Eye (tissue), 1 donor: ENCODE data around the gene CCDC71.

Experiments used
- DNase-seq: peaks from one replicate; pipeline ENCODE4 v3.0.0-alpha.2; 2015

The CCDC71 gene

DNA sequence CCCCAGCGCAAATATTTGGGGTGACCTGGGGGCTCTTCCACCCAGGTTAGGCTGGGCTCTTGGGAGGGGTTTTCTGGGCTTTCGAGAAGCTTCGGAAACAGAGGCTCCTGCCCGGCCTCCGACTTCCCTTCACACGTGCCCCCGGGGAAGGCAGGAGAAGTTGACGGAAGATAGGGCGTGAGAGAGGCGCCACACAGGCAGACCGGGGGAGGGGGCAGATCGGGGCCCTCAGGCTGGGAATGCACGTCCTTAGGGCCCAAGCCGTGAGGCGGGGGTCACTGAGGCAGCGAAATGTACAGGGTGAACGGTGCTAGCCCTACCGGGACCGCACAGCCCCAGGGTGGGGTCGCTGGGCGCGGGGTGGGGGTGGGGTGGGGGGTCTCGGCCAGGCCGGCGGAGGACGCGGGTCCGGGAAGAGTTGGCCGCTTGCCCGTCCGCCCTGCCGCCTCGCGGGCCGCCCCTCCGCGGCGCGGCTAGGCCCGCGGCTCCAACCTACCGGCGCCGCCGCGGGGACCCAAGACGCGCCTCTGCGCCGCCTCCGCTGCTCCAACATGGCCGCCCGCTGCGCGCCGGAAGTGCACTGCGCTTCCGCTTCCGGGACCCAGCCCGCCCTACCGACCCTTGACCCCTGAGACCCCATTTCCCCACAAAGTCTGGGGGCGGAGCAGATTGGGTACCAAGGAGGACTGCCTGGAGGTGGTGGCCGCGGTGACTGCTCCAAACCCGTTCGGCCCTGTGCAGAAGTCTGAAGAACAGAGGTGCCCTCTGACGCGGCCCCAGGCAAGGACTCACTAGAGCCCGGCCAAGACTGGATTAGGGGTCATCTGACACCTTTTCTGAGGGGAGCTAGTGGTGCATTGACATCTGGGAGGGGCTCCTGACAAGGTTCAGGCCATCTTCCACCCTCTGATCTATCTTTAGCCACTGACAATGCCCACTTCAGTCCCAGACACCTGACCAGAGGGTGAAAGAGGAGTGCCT lies at the start of gene CCDC71:
CCDC71 (minus strand) TSS at position 561 of the 981 bp plus-strand sequence. CDS start 2,123 bp downstream, outside the sequence.
- DNase-seq: peak; percentile 89

DNA sequence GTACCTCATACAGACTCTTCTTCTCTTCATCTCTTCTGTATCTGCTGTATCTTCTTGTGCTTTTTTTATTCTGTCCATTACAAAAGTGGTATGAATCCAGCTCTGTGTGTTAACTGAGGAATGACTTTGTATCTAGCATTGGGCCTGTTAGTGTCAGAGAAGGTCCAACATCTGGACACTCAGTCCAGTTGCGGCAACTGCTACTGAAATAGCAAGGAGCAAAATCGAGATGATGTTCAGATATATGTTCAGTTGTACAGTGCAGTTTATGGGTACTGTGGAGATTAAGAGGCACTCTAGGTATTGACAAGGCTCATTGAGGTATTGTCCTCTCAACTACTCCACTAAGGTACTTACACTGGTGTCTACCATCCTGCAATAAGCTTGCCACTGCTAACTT lies 47.9 kb upstream of the CCDC71 start:
- DNase-seq: no peak

DNA sequence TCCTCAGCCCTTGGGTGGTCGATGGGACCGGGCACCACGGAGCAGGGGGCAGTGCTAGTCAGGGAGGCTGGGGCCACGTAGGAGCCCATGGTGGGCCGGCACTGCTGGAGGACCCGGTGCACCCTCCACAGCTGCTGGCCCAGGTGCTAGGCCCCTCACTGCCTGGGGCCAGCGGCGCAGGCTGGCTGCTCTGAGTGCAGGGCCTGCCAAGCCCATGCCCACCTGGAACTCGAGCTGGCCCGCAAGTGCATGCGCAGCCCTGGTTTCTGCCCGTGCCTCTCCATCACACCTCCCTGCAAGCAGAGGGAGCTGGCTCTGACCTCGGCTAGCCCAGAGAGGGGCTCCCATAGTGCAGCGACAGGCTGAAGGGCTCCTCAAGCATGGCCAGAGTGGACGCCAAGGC lies 47.4 kb upstream of the CCDC71 start:
- no peak for DNase-seq

DNA sequence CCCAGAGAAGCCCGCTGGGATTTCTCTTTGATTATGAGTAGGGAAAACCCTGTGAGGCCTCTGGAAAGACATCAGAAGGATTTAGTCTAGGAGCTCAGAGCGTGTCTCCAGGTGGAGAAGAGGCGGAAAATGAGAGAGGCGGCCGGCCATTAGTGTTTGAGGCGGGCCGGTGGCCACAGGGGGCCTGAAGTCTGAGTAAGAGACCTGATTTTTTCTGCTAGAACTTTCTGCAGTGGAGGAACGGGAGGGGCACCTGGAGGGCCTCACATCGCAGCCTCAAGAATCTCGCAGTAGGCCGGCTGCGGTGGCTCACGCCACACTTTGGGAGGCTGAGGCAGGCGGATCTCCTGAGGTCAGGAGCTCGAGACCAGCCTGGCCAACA lies 33.8 kb upstream of the CCDC71 start:
- DNase-seq: no peak

DNA sequence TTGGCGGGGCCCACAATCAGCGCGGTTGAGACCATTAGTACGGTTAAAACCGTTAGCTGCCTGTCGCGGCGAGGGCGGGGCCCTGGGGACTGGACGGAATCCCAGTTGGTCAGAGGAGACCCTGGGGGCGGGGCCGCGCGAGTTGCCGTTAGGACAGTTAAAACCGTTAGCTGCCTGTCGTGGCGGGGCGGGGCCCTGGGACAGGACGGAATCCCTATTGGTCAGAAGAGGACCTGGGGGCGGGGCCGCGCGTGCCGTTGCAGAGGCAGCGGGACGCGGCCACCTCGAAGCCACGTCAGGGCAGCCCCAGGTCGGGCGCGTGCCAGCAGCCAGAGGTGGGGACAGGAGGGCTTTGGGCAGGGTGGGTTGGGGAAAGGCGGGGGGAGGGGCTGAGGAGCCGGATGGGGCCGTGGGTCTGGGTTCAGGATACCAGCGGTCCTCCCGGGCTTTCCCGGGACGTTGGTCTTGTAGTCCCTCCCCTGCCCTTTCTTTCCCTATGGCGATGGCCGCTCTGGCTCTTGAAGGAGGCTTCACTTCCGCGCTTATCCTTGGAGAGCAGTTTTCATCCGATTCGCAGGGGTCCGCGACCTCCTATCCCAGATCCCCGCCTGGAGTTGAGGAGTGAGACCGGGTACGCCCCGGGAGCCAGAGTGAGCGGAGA lies 33.2 kb upstream of the CCDC71 start:
- peak; percentile 70 for DNase-seq

DNA sequence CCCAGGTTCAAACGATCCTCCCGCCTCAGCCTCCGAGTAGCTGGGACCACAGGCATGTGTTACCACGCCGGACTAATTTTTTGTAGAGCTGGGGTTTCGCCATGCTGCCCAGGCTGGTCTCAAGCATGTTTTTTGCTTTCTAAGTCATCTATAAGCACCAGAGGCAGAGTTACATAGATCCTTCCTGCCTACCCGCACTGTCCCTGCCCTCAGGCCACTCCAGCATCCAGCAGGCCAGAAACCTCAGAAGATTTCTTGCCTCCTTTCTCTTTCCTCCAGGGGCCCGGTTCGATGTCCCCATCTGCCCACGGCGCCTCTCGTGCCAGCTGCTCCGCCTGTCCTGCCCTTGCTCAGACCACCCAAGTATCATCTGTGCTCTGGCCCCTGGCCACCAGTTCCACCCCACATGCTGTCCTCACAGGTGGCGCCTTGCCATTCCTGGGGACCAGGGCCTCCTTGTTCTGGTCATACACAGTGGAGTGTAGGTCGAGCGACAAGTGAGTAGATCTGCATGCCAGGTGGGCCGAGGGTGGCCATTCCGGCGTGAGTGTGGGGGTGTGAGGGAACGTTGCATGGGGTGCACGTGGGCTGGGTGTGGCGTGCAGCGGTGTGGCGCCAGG lies 32.6 kb upstream of the CCDC71 start:
- DNase-seq: no peak

DNA sequence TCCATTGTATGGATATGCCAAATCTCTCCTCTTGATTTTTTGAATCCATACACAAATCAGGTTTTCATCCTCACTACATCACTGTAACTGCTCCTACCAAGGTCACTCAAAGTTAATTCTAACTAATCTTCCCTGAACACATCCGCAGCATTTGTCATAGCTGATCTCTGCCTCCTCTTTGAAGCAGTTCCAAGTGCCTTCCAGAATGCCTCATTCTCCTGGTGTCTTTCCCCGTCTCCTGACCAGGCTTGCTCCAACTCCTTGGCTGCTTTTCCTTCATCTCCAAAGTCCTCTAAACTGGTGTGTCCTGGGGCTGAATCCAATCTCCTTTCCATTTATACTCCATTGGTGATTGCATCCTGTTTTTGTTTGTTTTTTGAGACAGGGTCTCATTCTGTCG lies 32.0 kb upstream of the CCDC71 start:
- no peak for DNase-seq

DNA sequence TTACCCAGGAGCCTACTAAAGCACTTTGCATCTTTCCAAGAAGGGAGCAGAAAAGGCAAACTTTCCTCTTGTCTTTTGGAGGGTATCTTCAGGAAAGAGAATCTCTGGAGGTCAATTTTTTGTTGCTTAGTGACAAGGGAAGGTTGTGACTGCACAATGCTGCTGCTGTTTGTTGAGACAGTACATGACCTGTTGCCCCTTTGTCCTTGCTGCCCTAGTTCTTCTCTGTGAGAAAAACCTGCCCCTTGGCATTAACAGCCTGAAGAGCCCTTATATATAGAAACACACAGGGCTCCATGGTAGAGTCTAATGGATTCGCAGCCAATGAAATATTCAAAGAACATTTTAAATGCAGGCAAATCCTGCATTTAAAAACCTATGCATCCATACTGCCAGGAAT lies 25.6 kb upstream of the CCDC71 start:
- no peak for DNase-seq

DNA sequence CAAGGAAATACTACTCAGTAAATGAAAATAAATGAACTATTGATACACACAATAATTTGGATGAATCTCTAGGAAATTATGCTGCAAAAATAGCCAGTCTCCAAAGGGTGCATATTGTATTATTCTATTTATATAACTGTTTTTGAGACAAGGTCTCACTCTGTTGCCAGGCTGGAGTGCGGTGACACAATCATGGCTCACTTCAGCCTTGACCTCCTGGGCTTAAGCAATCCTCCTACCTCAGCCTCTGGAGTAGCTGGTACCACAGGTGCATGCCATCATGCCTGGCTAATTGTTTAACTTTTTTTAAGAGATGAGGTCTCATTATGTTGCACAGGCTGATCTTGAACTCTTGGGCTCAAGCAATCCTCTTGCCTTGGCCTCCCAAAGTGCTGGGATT lies 17.7 kb upstream of the CCDC71 start:
- no peak for DNase-seq

DNA sequence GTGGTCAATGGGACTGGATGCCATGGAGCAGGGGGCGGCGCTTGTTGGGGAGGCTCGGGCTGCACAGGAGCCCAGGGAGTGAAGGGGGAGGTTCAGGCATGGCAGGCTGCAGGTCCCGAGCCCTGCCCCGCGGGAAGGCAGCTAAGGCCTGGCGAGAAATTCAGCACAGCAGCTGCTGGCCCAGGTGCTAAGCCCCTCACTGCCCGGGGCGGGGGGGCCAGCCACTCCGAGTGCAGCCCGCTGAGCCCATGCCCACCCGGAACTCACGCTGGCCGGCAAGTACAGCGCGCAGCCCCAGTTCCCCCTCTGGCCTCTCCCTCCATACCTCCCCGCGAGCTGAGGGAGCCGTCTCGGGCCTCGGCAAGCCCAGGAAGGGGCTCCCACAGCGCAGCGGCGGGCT lies 16.6 kb upstream of the CCDC71 start:
- DNase-seq: no peak

DNA sequence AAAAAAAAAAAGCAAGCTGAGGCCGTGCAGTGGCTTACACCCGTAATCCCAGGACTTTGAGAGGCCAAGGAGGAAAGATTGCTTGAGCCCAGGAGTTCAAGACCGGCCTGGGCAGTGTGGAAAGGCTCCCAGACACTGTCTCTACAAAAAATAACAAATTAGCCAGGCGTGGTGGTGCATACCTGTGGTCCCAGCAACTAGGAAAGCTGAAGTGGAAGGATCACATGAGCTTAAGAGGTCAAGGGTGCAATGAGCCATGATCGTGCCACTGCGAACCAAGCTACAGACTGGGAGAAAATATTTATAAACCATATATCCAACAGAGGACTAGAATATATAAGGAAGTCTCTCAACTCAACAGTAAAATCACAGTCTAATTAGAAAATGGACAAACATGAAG lies 15.2 kb upstream of the CCDC71 start:
- DNase-seq: no peak

DNA sequence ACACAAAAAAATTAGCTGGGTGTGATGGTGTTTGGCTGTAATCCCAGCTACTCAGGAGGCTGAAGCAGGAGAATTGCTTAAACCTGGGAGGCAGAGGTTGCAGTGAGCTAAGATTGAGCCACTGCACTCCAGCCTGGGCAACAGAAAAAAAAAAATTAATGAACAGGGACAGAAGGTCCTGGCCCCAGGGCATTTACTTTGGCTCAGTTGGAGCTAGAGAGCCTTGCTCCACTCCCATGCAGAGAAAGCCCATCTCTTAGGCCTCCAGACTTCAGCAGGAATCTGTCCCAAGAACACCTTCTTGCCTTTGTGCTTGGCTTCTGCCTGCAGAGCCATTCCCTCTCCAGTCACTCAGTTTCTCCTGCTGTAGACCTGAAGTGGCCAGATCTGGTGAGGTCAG lies 14.0 kb upstream of the CCDC71 start:
- no peak for DNase-seq

DNA sequence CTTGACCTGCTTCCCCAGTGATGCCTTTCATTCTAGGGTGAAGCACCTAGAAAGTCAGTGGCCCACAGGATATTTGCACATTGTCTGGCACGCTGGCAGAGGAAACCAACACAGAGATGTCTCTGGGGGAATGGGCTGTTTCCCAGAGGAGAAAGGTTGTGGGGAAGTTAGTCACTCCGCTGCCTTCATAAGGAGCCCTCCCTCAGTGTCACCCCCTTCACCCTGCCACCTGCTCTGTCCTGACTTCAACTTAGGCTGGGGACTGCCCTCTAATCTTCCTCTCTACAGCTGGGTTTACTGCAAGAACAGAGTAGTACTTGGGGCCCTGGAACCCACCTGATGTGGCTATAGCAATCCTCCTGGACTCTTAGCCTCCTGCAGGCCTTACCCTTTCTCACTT lies 10.9 kb upstream of the CCDC71 start:
- DNase-seq: no peak

DNA sequence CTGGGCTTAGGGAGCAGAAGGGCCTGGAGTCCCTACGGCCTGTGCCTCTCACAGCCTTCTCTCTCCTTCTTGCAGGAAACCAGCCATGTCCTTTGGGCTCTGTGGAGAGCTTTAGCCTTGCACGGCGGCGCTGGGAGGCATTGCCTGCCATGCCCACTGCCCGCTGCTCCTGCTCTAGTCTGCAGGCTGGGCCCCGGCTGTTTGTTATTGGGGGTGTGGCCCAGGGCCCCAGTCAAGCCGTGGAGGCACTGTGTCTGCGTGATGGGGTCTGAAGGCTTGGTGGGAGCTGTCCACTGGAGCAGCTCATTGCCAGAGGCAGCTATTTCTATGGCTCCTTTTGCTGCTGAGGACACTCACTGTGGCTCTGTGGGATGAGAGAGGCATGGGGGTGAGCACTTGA lies 9.4 kb upstream of the CCDC71 start:
- DNase-seq: no peak

DNA sequence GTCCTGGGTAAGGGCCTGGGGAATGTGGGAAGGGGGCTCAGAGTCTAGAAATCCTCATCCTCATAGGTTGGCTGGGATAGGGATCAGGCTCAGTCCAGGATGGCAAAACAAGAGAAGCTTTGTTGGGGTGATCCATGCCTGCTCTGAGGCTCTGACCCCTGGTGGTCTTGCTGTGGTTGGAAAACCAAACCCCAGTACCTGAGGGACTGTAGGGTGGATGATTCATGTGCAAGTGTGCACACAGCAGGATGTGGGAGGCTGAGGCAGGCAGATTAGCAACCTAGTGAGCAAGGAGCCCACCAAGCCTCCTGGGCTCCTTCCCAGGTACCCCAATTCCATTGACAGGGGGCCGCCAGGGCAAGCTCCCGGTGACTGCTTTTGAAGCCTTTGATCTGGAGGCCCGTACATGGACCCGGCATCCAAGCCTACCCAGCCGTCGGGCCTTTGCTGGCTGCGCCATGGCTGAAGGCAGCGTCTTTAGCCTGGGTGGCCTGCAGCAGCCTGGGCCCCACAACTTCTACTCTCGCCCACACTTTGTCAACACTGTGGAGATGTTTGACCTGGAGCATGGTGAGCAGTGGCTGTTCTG lies 8.4 kb upstream of the CCDC71 start:
- no peak for DNase-seq

DNA sequence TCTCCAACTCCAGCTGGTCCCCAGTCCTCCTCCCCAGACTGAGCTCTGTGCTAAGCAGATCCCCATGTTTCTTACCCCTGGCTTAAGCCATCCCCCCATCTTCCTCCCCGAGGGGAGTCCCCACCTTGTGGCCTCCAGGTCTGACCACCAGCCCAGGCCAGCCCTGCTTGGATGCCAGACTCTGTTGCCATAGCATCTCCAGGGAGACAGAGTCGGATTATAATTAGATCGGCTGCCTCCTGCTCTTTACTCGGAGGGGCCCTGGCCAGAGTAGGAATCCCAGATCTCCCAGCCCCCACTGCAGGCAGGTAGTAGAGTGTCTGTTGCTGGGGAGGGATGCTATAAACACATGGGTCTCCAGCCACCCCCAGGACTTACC lies 7.7 kb upstream of the CCDC71 start:
- DNase-seq: peak; percentile 89

DNA sequence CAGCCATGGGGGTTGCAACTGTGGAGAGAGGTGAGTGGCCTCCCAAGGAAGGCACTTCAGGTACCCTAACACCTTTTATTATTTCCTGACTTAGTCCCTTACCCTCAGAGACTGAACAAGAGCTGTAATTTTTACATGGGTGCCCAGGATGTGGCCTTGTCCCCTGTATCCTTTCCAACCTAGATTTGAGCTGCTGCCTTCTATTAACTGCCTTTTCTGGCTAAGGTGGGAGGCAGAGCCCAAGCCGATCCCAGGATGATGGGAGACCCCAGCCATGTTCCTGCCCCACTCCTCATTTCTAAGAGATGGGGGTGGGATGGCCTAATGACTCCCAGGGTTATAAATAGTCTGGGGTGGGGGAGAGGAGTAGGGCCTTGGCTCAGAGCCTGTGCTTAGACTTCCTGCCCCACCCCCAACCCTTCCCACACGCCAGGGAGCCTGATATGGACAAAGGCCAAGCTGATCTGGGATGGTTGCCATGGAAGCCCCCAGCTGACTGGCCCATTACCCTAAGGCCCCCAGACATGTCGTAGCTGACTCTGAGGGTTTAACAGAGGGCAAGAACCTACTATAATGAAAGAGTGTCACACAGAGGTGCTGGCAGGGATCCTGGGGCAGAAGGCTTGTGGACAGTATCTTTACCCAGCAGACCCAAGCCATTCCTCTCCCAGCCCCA lies 7.1 kb upstream of the CCDC71 start:
- peak; percentile 95 for DNase-seq

DNA sequence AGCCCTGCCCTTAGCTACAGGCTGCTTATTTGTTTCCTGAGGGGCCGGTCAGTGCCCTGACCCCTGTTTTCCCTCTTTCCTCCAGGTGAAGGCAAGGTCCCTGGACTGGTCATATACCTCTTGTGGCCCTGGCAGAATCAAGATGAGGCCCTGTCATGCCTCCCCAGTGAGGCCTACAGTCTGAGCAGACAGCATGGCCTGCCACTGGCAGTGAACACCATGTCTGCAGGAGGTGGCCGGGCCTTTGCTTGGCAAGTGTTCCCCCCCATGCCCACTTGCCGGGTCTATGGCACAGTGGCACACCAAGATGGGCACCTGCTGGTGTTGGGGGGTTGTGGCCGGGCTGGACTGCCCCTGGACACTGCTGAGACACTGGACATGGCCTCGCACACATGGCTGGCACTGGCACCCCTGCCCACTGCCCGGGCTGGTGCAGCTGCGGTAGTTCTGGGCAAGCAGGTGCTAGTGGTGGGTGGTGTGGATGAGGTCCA lies 6.5 kb upstream of the CCDC71 start:
- no peak for DNase-seq

DNA sequence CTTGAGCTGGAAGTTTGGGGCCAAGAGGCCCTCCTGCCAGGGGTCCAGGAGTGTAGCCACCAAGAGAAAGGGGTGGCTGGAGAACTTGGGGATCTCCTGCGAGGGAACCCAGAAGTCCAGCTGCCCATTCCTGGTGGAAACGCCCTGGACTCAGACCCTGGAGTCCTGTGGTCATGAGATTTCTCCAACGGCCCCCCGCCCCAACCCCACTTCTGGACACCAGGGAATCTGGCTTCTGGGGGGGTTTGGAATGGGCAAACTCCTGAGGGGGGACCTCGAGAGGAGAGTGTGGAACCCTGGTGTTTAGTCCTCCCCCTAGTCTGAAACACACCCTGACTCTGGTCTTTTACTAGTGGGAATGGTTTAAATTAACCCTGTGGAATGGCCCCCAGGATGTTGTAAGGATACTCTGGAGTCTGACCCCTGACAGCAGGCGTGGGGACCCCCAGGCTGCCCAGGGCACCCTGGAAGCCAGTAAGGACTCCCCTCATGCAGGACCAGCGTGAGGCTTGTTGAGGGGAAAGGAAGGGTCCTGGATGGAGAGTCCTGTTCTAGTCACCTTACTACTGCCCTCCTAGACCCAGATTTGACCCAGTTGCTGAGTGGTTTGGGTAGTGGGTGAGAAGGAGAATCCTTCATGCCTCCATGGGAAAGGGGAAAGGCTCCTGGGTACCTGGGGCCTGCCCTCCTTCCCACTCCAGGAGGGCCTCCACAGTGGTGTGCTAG lies 5.8 kb upstream of the CCDC71 start:
- no peak for DNase-seq

DNA sequence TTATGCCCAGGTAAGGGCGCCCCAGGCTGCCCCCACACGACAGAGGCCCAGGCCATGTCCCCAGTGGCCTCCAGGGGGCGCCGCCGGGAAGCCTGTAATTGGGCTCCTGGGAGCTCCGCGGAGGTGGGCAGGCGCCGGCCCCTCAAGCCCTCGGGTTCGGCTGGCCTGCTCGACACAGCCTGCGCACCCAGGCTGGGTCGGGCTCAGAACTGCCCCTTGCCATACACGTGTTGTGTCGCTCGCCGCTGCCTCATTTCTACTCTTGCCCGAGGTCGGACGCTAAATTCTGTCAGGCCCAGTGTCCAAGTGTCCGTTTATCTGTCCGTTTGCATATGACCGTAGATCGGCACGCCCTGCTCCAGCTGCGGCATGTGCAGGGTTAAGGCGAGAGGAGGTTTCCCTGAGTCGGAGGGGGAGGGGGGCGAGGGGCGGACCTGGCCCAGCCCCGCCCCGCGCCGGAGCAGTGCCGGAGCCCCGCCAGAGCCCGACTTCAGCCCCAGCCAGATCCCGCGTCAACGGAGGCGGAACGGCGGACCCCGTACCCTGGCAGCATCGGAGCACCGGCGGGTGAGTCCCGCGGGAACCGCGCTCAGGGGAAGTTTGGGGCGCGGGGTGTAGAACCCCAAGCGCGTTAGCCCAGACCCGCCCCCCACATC lies 5.1 kb upstream of the CCDC71 start, which contains the start of gene KLHDC8B:
KLHDC8B (plus strand) TSS at position 480 of the 656 bp plus-strand sequence. CDS start 1,172 bp downstream, outside the sequence.
- peak; percentile 95 for DNase-seq

DNA sequence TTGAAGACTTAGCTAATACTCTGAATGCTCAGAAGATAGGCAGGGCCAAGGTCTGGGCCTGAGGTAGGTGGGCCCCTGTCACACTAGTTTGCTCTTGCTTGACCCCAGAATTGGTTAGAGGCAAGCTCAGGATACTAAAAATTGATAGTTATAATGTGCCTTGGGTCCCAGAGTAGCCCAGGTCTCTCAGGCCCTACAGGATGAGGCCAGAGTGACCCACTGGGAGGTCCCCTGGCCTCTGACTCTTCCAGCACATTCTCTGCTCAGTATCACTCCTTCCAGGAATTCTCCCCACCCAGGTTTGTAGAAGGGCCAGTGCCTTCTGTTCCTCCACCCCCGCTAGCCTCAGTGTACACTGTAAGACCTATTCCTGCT lies 4.6 kb upstream of the CCDC71 start:
- no peak for DNase-seq
